ENCODE measurements around the gene STRC.
"Not testable (repeated sequence)": the region's sequence is repeated elsewhere in the genome, so short reads cannot be mapped to it uniquely, and the experiment has no call there.

The STRC gene

DNA sequence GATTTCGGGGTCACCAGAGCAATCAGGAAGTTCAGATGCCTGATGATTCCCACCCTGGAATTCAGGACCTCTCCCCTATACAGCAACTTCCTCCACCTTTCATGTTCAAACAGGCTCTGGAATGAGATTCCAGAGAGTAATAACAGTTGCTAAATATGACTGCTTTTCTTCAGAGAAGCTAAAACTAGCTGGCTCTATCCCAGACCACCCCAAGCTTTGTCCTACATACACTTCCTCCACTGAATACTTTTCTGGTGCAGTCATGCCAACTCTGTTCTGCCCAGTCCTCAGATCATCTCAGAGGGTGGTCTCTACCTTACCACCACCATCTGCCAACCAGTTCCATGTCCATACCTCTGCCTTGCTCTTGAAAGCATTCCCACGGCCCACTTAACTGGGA, 52.0 kb downstream of the STRC start:
- FAIRE-seq; DNase-seq (ENCODE audit: low spot score): not testable (repeated sequence)

DNA sequence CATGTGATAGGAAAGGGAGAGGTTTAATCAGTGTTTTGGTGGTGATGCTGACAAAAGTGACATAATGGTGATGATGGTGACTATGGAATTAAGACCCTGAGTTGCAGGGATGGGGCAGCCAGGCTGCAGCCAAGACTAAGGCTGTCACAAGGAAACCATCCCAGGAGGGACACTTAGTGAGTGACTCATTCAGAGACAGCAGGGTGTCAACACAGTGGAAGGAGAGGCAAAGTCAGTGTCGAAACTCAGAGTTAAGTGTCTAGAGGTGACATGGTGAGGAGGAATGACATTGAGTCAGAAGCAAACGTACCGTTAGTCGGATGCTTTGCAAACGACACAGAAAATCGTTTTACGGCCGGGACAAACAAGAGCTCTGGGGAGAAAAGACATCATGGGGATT, 54.8 kb downstream of the STRC start:
- not testable (repeated sequence) for DNase-seq (ENCODE audit: low spot score); FAIRE-seq

DNA sequence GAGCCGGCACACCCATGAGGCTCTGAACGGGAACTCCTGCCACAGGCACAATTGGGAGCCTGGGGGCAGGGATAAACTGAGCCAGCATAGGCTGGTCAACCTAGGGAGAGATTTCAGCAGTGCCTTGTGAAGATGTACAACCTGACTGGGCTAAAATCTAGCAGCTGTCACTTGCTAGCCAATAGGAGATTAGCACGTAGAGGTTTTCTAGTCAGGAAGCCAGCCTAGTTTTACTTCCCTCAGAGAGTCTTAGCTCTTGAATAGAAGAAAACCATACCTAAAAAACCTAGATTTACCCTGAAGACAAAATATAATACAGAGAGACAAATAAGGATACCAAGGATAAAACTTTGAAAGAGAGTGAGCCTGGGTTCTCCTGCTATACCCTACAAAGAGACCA, 55.8 kb downstream of the STRC start:
- not testable (repeated sequence) for FAIRE-seq; DNase-seq (ENCODE audit: low spot score)

DNA sequence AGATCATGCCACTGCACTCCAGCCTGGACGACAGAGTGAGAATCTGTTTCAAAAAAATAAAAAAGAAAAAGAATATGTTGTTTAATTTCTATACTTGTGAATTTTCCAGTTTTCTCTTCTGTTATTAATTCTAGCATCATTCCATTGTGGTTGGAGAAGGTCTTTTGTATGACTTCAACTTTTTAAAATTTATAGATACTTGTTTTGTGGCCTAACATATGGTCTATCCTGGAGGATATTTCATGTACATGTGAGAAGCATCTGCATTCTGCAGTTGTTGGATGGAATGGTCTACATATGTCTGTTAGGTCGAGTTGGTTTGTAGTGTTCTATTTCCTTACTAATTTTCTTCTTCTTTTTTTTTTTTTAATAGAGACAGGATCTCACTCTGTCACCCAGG, 65.6 kb downstream of the STRC start:
- DNase-seq (ENCODE audit: low spot score) (no peak), FAIRE-seq (no peak)

DNA sequence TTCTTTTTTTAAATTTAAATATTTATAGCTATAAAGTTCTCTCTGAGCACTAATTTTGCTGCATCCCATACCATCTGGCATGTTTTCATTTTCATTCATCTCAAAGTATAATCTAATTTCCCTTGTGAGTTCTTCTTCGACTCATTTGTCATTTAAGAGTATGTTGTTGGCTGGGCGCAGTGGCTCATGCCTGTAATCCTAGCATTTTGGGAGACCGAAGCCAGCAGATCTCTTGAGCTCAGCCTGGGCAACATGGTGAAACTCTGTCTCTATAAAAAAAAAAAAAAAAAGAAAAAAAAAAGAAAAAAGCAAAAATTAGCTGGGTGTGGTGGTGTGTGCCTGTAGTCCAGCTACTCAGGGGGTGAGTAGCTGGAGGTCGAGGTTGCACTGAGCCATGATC, 66.3 kb downstream of the STRC start:
- FAIRE-seq (no peak), DNase-seq (ENCODE audit: low spot score) (no peak)

DNA sequence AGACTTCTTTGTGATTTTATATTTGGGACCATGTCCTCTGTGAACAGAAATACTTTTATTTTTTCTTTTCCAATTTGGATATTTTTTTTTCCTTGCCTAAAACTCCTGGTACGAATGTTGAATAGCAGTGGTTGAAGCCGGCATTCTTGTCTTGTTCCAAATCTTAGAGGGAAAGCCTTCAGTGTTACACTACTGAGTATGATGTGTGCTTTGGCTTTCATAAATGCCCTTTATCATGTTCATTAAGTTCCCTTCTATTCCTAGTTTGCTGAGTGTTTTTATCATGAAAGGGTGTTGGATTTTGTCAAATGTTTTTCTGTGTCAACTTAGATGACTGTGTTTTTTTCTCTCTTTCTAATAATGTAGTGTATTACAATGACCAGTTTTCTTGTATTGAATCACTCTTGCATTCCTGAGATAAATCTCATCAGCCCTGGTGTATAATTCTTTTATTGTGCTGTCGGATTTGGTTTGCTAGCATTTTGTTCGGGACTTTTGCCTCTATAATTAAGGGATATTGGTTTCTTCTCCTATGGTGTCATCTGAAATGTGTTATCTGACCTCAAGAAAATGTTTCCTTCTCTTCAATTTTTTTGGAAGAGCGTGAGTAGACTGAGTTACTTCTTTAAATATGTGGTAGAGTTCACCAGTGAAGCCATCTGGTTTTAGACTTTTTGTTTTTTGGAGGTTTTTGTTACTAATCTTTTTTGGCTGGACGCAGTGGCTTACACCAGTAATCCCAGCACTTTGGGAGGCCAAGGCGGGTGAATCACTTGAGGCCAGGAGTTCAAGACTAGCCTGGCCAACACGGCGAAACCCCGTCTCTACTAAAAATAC, 67.9 kb downstream of the STRC start:
- no peak for FAIRE-seq

More for the DNA sequence above, 67.9 kb downstream of the STRC start:
- no peak for DNase-seq (ENCODE audit: low spot score)
